Liver (tissue), 9 donors: ENCODE data around the gene PIP5K1C. TPM values are rescaled to one million over a fixed set of nuclear protein-coding genes. Genes with fewer than 3 reads are reported as not detected.

Source experiments
- DNase-seq: peaks from one replicate; pipeline ENCODE4 v3.0.0-alpha.2; 2017; ENCODE audit warnings: low spot score
- H3K27ac ChIP-seq, 2 donors: one replicate each; pipeline ENCODE4 v1.7.0; 2013; ENCODE audit warnings: inconsistent platforms in 2 of 2, low read length in 2 of 2, control low read depth in 1 of 2, low read depth in 1 of 2, mild to moderate bottlenecking in 1 of 2
- H3K27me3 ChIP-seq, 4 donors: one replicate each; pipeline versions ENCODE4 v1.6.1 to v1.7.0; 2013; ENCODE audit warnings: low read length in 3 of 4, inconsistent platforms in 1 of 4, mild to moderate bottlenecking in 1 of 4, moderate library complexity in 1 of 4; ENCODE audit not compliant: control insufficient read depth in 4 of 4, insufficient read depth in 4 of 4
- H3K36me3 ChIP-seq, 4 donors: one replicate each; pipeline versions ENCODE4 v1.6.1 to v1.7.0; 2013; ENCODE audit warnings: low read length in 3 of 4, mild to moderate bottlenecking in 3 of 4, low read depth in 1 of 4, moderate library complexity in 1 of 4; ENCODE audit not compliant: control insufficient read depth in 4 of 4, insufficient read depth in 3 of 4
- H3K4me1 ChIP-seq, 4 donors: one replicate each; pipeline versions ENCODE4 v1.6.1 to v1.7.0; 2013; ENCODE audit warnings: low read length in 3 of 4, mild to moderate bottlenecking in 3 of 4, moderate library complexity in 1 of 4; ENCODE audit not compliant: control insufficient read depth in 4 of 4, insufficient read depth in 4 of 4
- H3K4me3 ChIP-seq, 3 donors: one replicate each; pipeline versions ENCODE4 v1.6.1 to v1.7.0; 2013; ENCODE audit warnings: low read length in 3 of 3, control low read depth in 1 of 3, low read depth in 1 of 3, mild to moderate bottlenecking in 1 of 3
- H3K9ac ChIP-seq, 2 donors: one replicate each; pipeline ENCODE4 v1.7.0; 2013; ENCODE audit warnings: low read length in 2 of 2, mild to moderate bottlenecking in 2 of 2, moderate library complexity in 2 of 2, control low read depth in 1 of 2, low read depth in 1 of 2
- H3K9me3 ChIP-seq, 4 donors: one replicate each; pipeline versions ENCODE4 v1.6.1 to v1.7.0; 2013; ENCODE audit warnings: low read length in 3 of 4; ENCODE audit not compliant: control insufficient read depth in 4 of 4
- ATF3 ChIP-seq: IDR thresholded peaks from 2 replicates; pipeline ENCODE4 v1.6.1; 2016; ENCODE audit warnings: antibody characterized with exemption
- FOXA2 ChIP-seq: IDR thresholded peaks from 2 replicates; pipeline ENCODE4 v1.6.1; 2016; ENCODE audit warnings: antibody characterized with exemption
- GABPA ChIP-seq, 2 donors: IDR thresholded peaks in 1 of 2; conservative IDR thresholded peaks in 1 of 2; 2 replicates each; pipeline ENCODE4 v1.6.1; 2016; ENCODE audit warnings: antibody characterized with exemption in 2 of 2, mild to moderate bottlenecking in 1 of 2, moderate library complexity in 1 of 2
- HNF4A ChIP-seq, 2 donors: conservative IDR thresholded peaks; 2 replicates each; pipeline ENCODE4 v1.6.1; 2016; ENCODE audit warnings: antibody characterized with exemption in 2 of 2, mild to moderate bottlenecking in 2 of 2
- HNF4G ChIP-seq: IDR thresholded peaks from 2 replicates; pipeline ENCODE4 v1.6.1; 2016; ENCODE audit warnings: antibody characterized with exemption
- JUND ChIP-seq, 2 donors: IDR thresholded peaks; 2 replicates each; pipeline ENCODE4 v1.6.1; 2016; ENCODE audit warnings: antibody characterized with exemption in 2 of 2
- RAD21 ChIP-seq, 2 donors: IDR thresholded peaks; 2 replicates each; pipeline ENCODE4 v1.6.1; 2016; ENCODE audit warnings: antibody characterized with exemption in 2 of 2, mild to moderate bottlenecking in 2 of 2
- REST ChIP-seq: IDR thresholded peaks from 2 replicates; pipeline ENCODE4 v1.6.1; 2016; ENCODE audit warnings: antibody characterized with exemption, mild to moderate bottlenecking
- RXRA ChIP-seq, 2 donors: IDR thresholded peaks; 2 replicates each; pipeline ENCODE4 v1.6.1; 2017 to 2018; ENCODE audit warnings: antibody characterized with exemption in 2 of 2, mild to moderate bottlenecking in 1 of 2
- SP1 ChIP-seq: IDR thresholded peaks from 2 replicates; pipeline ENCODE4 v1.6.1; 2018; ENCODE audit warnings: antibody characterized with exemption, mild to moderate bottlenecking
- TAF1 ChIP-seq: conservative IDR thresholded peaks from 2 replicates; pipeline ENCODE4 v1.6.1; 2016; ENCODE audit warnings: antibody characterized with exemption, mild to moderate bottlenecking
- YY1 ChIP-seq: IDR thresholded peaks from 2 replicates; pipeline ENCODE4 v1.6.1; 2016; ENCODE audit warnings: antibody characterized with exemption, mild to moderate bottlenecking
- WGBS: extraction: QIAGEN DNeasy Blood & Tissue Kit; methylation state at CpG from one replicate; pipeline ENCODE4 v1.1.7; 2013; 5-methylcytosine and 5-hydroxymethylcytosine counted together
- polyA plus RNA-seq, 2 donors: library from polyadenylated mRNA; stranded (reverse) in 1 of 2; unstranded in 1 of 2; fragments of 200-250 nt in 1 of 2; fragments of >200 nt in 1 of 2; fragmentation: Nextera tagmentation in 1 of 2; extraction: Ambion mirVana in 1 of 2; gene quantifications; one replicate each; pipeline versions ENCODE4 v1.2.1 to v1.2.3, GENCODE V29; 2013 to 2015
- total RNA-seq, 2 donors: library from RNA; depleted of rRNA; stranded (reverse); fragments of >200 nt; gene quantifications; one replicate each; pipeline ENCODE4 v1.2.3, GENCODE V29; 2014
- TF ChIP-seq, protein P1 (sequence below): IDR thresholded peaks from 2 replicates; pipeline ENCODE4 v1.6.1; 2016; ENCODE audit warnings: antibody characterized with exemption
- TF ChIP-seq, protein P2 (sequence below): IDR thresholded peaks from 2 replicates; pipeline ENCODE4 v1.6.1; 2016; ENCODE audit warnings: antibody characterized with exemption
- donor health status: healthy.
- donor health status: healthy.
- donor health status: healthy.
- donor health status: healthy.
- donor health status: healthy.

Gene PIP5K1C
- total and polyA plus RNA-seq, 4 donors = 1.8 to 7.4 (median 6.0) TPM

GRCh38 chr19:3687774-3688706 lies 12.2 kb downstream of the PIP5K1C start:
- no peak overlapping the region for H3K27ac ChIP-seq
- H3K36me3 ChIP-seq = no peaks in the 10 kb centered on the region
- peaks cover 4 to 15% (median 8%) of the 10 kb centered on the region in 4 donors for H3K4me1 ChIP-seq
- no peaks in the 10 kb centered on the region for H3K27me3 ChIP-seq
- no peak overlapping the region for H3K4me3 ChIP-seq
- peaks cover 0 to 3% (median 0%) of the 10 kb centered on the region in 4 donors for H3K9me3 ChIP-seq
- TF ChIP-seq ATF3 (no peak), SP1 (no peak), RXRA (IDR thresholded peaks at IDR 0.05) (no peak)
- no peak for DNase-seq
- H3K9ac ChIP-seq = no peak overlapping the region
- 46% methylated on average over 55 of the region's 55 CpGs for WGBS

- H3K4me1 ChIP-seq = peaks cover 4 to 15% (median 8%) of the 10 kb centered on the region in 4 donors
- H3K27me3 ChIP-seq = no peaks in the 10 kb centered on the region
- H3K36me3 ChIP-seq = no peaks in the 10 kb centered on the region
- H3K9ac ChIP-seq = no peak overlapping the region
- peaks cover 0 to 3% (median 0%) of the 10 kb centered on the region in 4 donors for H3K9me3 ChIP-seq
- no peak overlapping the region for H3K4me3 ChIP-seq
- TF ChIP-seq TAF1 (no peak), JUND (IDR thresholded peaks at IDR 0.05) (no peak), REST (no peak), SP1 (no peak), GABPA (IDR thresholded peaks at IDR 0.05 in 1 of 2, conservative IDR thresholded peaks at IDR 0.05 in 1 of 2) (no peak), RXRA (IDR thresholded peaks at IDR 0.05) (no peak), YY1 (no peak), ATF3 (no peak), FOXA2 (no peak), HNF4G (no peak), HNF4A (conservative IDR thresholded peaks at IDR 0.05) (no peak), RAD21 (IDR thresholded peaks at IDR 0.05) (no peak)
- TF ChIP-seq, protein P1, sequence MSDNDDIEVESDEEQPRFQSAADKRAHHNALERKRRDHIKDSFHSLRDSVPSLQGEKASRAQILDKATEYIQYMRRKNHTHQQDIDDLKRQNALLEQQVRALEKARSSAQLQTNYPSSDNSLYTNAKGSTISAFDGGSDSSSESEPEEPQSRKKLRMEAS = no peak
- TF ChIP-seq, protein P2, sequence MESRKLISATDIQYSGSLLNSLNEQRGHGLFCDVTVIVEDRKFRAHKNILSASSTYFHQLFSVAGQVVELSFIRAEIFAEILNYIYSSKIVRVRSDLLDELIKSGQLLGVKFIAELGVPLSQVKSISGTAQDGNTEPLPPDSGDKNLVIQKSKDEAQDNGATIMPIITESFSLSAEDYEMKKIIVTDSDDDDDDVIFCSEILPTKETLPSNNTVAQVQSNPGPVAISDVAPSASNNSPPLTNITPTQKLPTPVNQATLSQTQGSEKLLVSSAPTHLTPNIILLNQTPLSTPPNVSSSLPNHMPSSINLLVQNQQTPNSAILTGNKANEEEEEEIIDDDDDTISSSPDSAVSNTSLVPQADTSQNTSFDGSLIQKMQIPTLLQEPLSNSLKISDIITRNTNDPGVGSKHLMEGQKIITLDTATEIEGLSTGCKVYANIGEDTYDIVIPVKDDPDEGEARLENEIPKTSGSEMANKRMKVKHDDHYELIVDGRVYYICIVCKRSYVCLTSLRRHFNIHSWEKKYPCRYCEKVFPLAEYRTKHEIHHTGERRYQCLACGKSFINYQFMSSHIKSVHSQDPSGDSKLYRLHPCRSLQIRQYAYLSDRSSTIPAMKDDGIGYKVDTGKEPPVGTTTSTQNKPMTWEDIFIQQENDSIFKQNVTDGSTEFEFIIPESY = no peak
- no peak for DNase-seq
- no peak overlapping the region for H3K27ac ChIP-seq
- 78% methylated on average over 12 of the region's 12 CpGs for WGBS
These were observed 12.9 kb downstream of the PIP5K1C start for GRCh38 chr19:3687393-3687773.
